ENCODE measurements around the gene COPRS. TPM values are rescaled to one million over a fixed set of nuclear protein-coding genes. Genes with fewer than 3 reads are reported as not detected.

The COPRS gene
- total and polyA plus RNA-seq, 5 donors from 2014 or later: 5.0 to 17.2 (median 12.7) TPM

DNA sequence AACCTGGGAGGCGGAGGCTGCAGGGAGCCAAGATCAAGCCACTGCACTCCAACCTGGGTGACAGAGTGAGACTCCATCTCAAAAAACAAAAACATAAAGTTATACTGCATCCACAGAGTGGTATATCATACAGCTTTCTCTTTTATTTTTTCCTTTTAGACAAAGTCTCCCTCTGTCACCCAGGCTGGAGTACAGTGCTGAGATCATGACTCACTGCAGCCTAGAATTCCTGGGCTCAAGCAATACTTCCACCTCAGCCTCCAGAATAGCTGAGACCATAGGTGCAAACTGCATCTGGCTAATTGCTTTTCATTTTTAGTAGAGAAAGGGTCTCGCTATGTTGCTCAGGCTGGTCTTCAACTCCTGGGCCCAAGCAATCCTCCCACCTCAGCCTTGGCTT lies 10.0 kb upstream of the COPRS start:
- Histone ChIP-seq H3K9me3 (ENCODE audit: control insufficient read depth in 2 of 2, low read length in 2 of 2) (no peaks in the 10 kb centered on the region), H3K27ac (ENCODE audit: insufficient read depth, low read length, poor library complexity, severe bottlenecking) (no peak overlapping the region), H3K4me3 (ENCODE audit: low read depth, low read length) (no peak overlapping the region), H3K4me1 (ENCODE audit: control insufficient read depth, insufficient read depth, low read length, poor library complexity, severe bottlenecking) (no peaks in the 10 kb centered on the region), H3K27me3 (ENCODE audit: control insufficient read depth, insufficient read depth, low read length) (no peaks in the 10 kb centered on the region), H3K36me3 (ENCODE audit: control insufficient read depth, insufficient read depth, low read length) (peaks cover 83% of the 10 kb centered on the region)
- no peaks in the 10 kb centered on the region for H3K9me3 Mint-ChIP-seq
- no peaks in the 10 kb centered on the region for H3K27me3 Mint-ChIP-seq
- no peak for ATAC-seq (ENCODE audit: low read depth in 2 of 2)
- no peak overlapping the region for H3K4me3 Mint-ChIP-seq
- peak overlapping the region in 1 of 3 donors; percentile 26 for H3K27ac Mint-ChIP-seq
- H3K36me3 Mint-ChIP-seq: peaks cover 44% of the 10 kb centered on the region
- no peak for DNase-seq
- H3K4me1 Mint-ChIP-seq: no peaks in the 10 kb centered on the region

DNA sequence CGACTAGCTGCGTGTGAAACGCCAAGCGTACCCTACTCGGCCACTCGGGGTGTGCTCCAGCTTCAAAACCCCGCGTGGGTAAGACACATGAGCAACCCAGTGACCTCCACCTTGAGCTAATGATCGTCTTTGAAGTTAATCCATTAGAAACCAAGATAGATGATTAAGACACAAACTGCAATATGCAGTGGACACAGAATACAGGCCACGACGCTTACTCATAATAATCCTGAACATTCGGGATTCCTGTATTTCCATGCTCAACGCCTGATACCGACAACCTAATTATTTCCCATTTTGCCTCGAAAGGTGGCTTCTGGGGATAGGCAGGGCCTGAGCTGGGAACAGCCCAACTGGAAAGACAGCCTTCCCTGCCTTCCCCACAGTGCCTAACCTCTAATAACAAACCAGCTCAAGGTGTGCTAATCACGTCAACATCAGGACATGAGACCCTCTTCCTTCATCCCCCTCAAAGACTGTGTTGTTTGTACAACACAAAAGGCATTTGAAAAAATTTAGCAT lies 504 bp upstream of the COPRS start:
- H3K27ac Mint-ChIP-seq: peak overlapping the region; percentile 14 to 77 (median 75)
- no peak for ATAC-seq (ENCODE audit: low read depth in 2 of 2)
- peak overlapping the region; percentile 83 for H3K4me3 ChIP-seq (ENCODE audit: low read depth, low read length)

DNA sequence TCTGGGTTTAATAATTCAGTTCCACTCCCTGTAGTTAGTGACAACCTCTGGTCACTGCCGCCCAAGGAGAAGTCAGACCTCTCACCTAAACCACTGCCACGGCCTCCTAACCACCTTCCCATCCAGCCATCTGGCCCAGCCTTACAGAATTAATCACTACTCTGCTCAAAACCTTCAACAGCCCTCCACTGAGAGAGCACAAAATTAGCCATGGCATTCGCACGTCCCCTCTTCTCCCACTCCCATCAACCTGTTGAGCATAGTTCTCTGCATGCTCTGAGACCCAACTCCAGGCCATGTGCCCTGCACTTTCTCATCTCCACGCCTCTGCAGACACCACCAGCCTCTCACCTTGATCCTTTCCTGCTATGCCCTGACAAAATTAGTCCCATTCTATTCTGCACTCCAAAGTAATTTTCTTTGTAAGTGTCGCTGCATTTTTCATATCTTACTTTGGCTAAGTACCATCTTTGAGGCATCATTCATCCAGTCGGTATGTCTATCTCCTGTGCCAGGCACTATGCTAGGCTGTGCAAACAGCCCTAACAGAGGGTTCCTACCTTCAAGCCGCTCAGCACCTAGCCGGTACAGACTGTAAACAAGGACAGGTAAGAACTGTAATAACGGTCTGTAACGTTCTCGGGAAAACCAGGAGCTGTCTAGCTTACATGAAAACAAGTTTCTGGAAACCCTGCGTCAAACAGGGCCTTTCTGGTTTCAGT lies 963 bp downstream of the COPRS start:
- H3K27ac ChIP-seq (ENCODE audit: insufficient read depth, low read length, poor library complexity, severe bottlenecking): no peak overlapping the region
- H3K27me3 Mint-ChIP-seq: no peaks in the 10 kb centered on the region
- peaks cover 4% of the 10 kb centered on the region for H3K36me3 Mint-ChIP-seq
- peak overlapping the region; percentile 81 to 91 (median 84) for H3K4me3 Mint-ChIP-seq
- H3K36me3 ChIP-seq (ENCODE audit: control insufficient read depth, insufficient read depth, low read length): peaks cover 13% of the 10 kb centered on the region
- H3K4me1 ChIP-seq (ENCODE audit: control insufficient read depth, insufficient read depth, low read length, poor library complexity, severe bottlenecking): peaks cover 15% of the 10 kb centered on the region
- no peaks in the 10 kb centered on the region for H3K9me3 Mint-ChIP-seq
- no peaks in the 10 kb centered on the region for H3K9me3 ChIP-seq (ENCODE audit: control insufficient read depth in 2 of 2, low read length in 2 of 2)
- no peaks in the 10 kb centered on the region for H3K27me3 ChIP-seq (ENCODE audit: control insufficient read depth, insufficient read depth, low read length)
- peaks cover 7 to 21% (median 12%) of the 10 kb centered on the region in 4 donors for H3K4me1 Mint-ChIP-seq
- H3K4me3 ChIP-seq (ENCODE audit: low read depth, low read length): peak overlapping the region; percentile 69
- DNase-seq: no peak
- peak overlapping the region; percentile 2 to 28 (median 16) for H3K27ac Mint-ChIP-seq
- ATAC-seq (ENCODE audit: low read depth in 2 of 2): peak in 1 of 2 donors; percentile 23

More for the DNA sequence above, 504 bp upstream of the COPRS start:
- Mint-ChIP-seq H3K9me3 (peaks cover 0 to 1% (median 0%) of the 10 kb centered on the region in 7 donors), H3K4me1 (peaks cover 4 to 21% (median 14%) of the 10 kb centered on the region in 4 donors), H3K4me3 (peak overlapping the region; percentile 75 to 93 (median 88)), H3K36me3 (peaks cover 11% of the 10 kb centered on the region), H3K27me3 (no peaks in the 10 kb centered on the region)
- no peak for DNase-seq
- H3K27ac ChIP-seq (ENCODE audit: insufficient read depth, low read length, poor library complexity, severe bottlenecking): no peak overlapping the region
- peaks cover 15% of the 10 kb centered on the region for H3K4me1 ChIP-seq (ENCODE audit: control insufficient read depth, insufficient read depth, low read length, poor library complexity, severe bottlenecking)
- no peaks in the 10 kb centered on the region for H3K9me3 ChIP-seq (ENCODE audit: control insufficient read depth in 2 of 2, low read length in 2 of 2)
- no peaks in the 10 kb centered on the region for H3K27me3 ChIP-seq (ENCODE audit: control insufficient read depth, insufficient read depth, low read length)
- peaks cover 28% of the 10 kb centered on the region for H3K36me3 ChIP-seq (ENCODE audit: control insufficient read depth, insufficient read depth, low read length)

DNA sequence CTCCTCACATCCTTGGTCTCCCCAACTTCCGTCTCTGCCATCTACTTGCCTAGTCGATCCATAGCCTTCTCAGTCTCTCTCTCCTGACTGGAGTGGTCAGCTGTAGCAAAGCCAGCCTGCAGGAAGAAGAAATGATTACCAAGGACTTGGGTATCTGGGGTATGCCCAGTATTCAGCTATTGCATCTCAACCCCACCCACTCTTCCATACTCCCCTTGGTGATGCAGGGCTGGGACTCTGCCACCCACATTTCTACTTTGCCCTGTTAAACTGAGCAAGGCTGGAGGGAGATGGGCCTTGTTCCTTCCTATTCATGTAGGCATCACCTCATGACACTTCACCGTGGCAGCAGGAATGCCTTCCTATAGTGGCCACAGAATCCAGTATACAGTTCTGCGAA lies 2.3 kb downstream of the COPRS start:
- H3K27ac Mint-ChIP-seq: peak overlapping the region in 1 of 3 donors; percentile 37
- peaks cover 7 to 21% (median 12%) of the 10 kb centered on the region in 4 donors for H3K4me1 Mint-ChIP-seq
- H3K4me1 ChIP-seq (ENCODE audit: control insufficient read depth, insufficient read depth, low read length, poor library complexity, severe bottlenecking): peaks cover 15% of the 10 kb centered on the region
- H3K36me3 Mint-ChIP-seq: peaks cover 6% of the 10 kb centered on the region
- H3K27me3 Mint-ChIP-seq: no peaks in the 10 kb centered on the region
- DNase-seq (no peak), ATAC-seq (ENCODE audit: low read depth in 2 of 2) (no peak)
- H3K4me3 ChIP-seq (ENCODE audit: low read depth, low read length): no peak overlapping the region
- no peak overlapping the region for H3K27ac ChIP-seq (ENCODE audit: insufficient read depth, low read length, poor library complexity, severe bottlenecking)
- no peaks in the 10 kb centered on the region for H3K27me3 ChIP-seq (ENCODE audit: control insufficient read depth, insufficient read depth, low read length)
- H3K36me3 ChIP-seq (ENCODE audit: control insufficient read depth, insufficient read depth, low read length): peaks cover 4% of the 10 kb centered on the region
- H3K9me3 ChIP-seq (ENCODE audit: control insufficient read depth in 2 of 2, low read length in 2 of 2): no peaks in the 10 kb centered on the region
- no peaks in the 10 kb centered on the region for H3K9me3 Mint-ChIP-seq
- H3K4me3 Mint-ChIP-seq: peak overlapping the region in 2 of 4 donors; percentile 59 to 81

DNA sequence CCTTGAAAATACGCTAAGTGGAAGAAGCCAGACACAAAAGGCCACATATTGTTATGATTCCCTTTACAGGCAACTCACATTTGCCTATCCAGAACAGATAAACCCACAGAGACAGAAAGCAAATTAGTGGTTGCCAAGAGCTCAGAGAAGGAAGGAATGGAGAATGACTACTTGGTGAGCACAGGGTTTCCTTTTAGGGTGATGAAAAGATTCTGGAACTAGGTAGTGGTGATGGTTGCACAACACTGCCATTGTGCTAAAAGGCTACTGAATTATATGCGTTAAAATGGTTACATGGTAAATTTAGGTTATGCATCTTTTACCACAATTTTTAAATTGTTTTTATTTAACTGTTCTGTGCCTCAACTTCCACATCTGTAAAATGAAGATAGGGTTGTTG lies 4.4 kb downstream of the COPRS start:
- Mint-ChIP-seq H3K36me3 (peaks cover 7% of the 10 kb centered on the region), H3K4me1 (peaks cover 7 to 18% (median 10%) of the 10 kb centered on the region in 4 donors), H3K9me3 (no peaks in the 10 kb centered on the region), H3K27ac (no peak overlapping the region), H3K27me3 (no peaks in the 10 kb centered on the region), H3K4me3 (peak overlapping the region in 1 of 4 donors; percentile 63)
- no peak overlapping the region for H3K27ac ChIP-seq (ENCODE audit: insufficient read depth, low read length, poor library complexity, severe bottlenecking)
- no peak for DNase-seq
- no peak overlapping the region for H3K4me3 ChIP-seq (ENCODE audit: low read depth, low read length)
- no peaks in the 10 kb centered on the region for H3K9me3 ChIP-seq (ENCODE audit: control insufficient read depth in 2 of 2, low read length in 2 of 2)
- no peaks in the 10 kb centered on the region for H3K27me3 ChIP-seq (ENCODE audit: control insufficient read depth, insufficient read depth, low read length)
- ATAC-seq (ENCODE audit: low read depth in 2 of 2): no peak
- H3K36me3 ChIP-seq (ENCODE audit: control insufficient read depth, insufficient read depth, low read length): no peaks in the 10 kb centered on the region
- H3K4me1 ChIP-seq (ENCODE audit: control insufficient read depth, insufficient read depth, low read length, poor library complexity, severe bottlenecking): peaks cover 15% of the 10 kb centered on the region

DNA sequence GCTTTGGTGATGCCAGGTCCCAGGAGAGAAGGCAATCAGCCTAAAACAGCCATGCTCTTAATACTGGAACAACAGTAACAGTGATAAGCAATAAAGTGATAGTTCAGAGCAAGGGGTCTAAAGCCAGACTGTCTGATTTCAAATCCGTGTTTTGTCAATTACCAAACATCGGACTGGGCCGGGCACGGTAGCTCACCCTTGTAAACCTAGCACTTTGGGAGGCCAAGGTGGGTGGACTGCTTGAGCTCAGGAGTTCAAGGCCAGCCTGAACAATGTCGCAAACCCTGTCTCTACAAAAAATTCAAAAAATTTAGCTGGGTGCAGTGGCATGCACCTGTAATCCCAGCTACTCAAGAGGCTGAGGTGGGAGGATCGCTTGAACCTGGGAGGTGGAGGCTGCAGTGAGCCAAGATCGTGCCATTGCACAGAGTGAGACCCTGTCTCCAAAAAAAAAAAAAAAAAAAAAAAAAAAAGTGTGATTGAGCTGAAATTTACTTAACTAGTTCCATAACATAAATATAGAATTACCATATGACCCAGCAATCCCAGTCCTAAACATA lies 5.1 kb downstream of the COPRS start:
- no peaks in the 10 kb centered on the region for H3K27me3 Mint-ChIP-seq
- H3K4me3 Mint-ChIP-seq: peak overlapping the region in 1 of 4 donors; percentile 63
- no peak overlapping the region for H3K27ac ChIP-seq (ENCODE audit: insufficient read depth, low read length, poor library complexity, severe bottlenecking)
- H3K27me3 ChIP-seq (ENCODE audit: control insufficient read depth, insufficient read depth, low read length): no peaks in the 10 kb centered on the region
- H3K27ac Mint-ChIP-seq: no peak overlapping the region
- no peak overlapping the region for H3K4me3 ChIP-seq (ENCODE audit: low read depth, low read length)
- H3K9me3 Mint-ChIP-seq: no peaks in the 10 kb centered on the region
- DNase-seq (no peak), ATAC-seq (ENCODE audit: low read depth in 2 of 2) (no peak)
- peaks cover 7% of the 10 kb centered on the region for H3K36me3 Mint-ChIP-seq
- peaks cover 10% of the 10 kb centered on the region for H3K4me1 ChIP-seq (ENCODE audit: control insufficient read depth, insufficient read depth, low read length, poor library complexity, severe bottlenecking)
- H3K9me3 ChIP-seq (ENCODE audit: control insufficient read depth in 2 of 2, low read length in 2 of 2): no peaks in the 10 kb centered on the region
- H3K4me1 Mint-ChIP-seq: peaks cover 7 to 14% (median 8%) of the 10 kb centered on the region in 4 donors
- no peaks in the 10 kb centered on the region for H3K36me3 ChIP-seq (ENCODE audit: control insufficient read depth, insufficient read depth, low read length)

DNA sequence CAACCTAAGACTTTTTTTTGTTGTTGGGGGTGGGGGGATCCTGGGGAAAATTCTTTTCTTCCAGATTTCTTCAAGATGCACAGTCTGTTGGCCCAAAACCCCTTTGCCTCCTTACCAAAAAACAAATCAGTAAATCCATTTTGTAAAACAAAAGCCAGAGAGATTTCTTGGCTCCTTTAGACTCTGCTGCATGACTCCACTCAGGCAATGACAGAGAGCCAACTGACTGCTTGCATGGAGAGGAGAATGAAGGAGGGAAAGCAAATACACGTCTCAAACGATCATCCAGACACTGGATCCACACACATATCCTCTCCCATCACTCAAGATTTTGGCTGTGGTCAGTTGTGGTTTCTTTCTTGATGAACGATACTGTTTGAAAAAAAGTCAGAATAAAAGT lies 13.8 kb downstream of the COPRS start:
- Mint-ChIP-seq H3K36me3 (no peaks in the 10 kb centered on the region), H3K4me1 (peaks cover 0 to 2% (median 0%) of the 10 kb centered on the region in 4 donors), H3K9me3 (no peaks in the 10 kb centered on the region), H3K27ac (peak overlapping the region in 1 of 3 donors; percentile 2), H3K4me3 (no peak overlapping the region), H3K27me3 (no peaks in the 10 kb centered on the region)
- Histone ChIP-seq H3K27ac (ENCODE audit: insufficient read depth, low read length, poor library complexity, severe bottlenecking) (no peak overlapping the region), H3K4me3 (ENCODE audit: low read depth, low read length) (no peak overlapping the region), H3K9me3 (ENCODE audit: control insufficient read depth in 2 of 2, low read length in 2 of 2) (no peaks in the 10 kb centered on the region), H3K36me3 (ENCODE audit: control insufficient read depth, insufficient read depth, low read length) (no peaks in the 10 kb centered on the region), H3K4me1 (ENCODE audit: control insufficient read depth, insufficient read depth, low read length, poor library complexity, severe bottlenecking) (peaks cover 3% of the 10 kb centered on the region), H3K27me3 (ENCODE audit: control insufficient read depth, insufficient read depth, low read length) (peaks cover 5% of the 10 kb centered on the region)
- no peak for DNase-seq
- ATAC-seq (ENCODE audit: low read depth in 2 of 2): no peak
